HCT116 (cell line): ENCODE data around the gene TMEM200C. TPM values are rescaled to one million over a fixed set of nuclear protein-coding genes. Genes with fewer than 3 reads are reported as not detected.

Experiments
- ATAC-seq: fragments of 200-7000 bp; cut with Tn5 transposase; 2 replicates; pipeline ENCODE4 v1.9.1; 2020; ENCODE audit warnings: mild to moderate bottlenecking, moderate library complexity
- BruUV-seq: library from RNA; stranded (reverse); fragments of 400-500 nt; replicated peaks from 2 replicates; lab custom pipeline; 2021; lab: Mats Ljungman, UMichigan
- CTCF ChIA-PET: fragments of 300-600 bp; sonication (Branson Sonifier 250); formaldehyde crosslinking; loops from one replicate; lab custom pipeline; 2021; ENCODE audit warnings: antibody characterized with exemption; lab: Charles Lee
- POLR2A ChIA-PET: fragments of 300-600, 350-600 bp; sonication (Branson Sonifier 250); formaldehyde crosslinking; loops from one replicate; lab custom pipeline; 2021; ENCODE audit warnings: antibody characterized with exemption; lab: Charles Lee
- RAD21 ChIA-PET, 2 experiments: fragments of 300-600 bp; sonication (Branson Sonifier 250); formaldehyde crosslinking; loops; one replicate each; lab custom pipeline; 2023; ENCODE audit warnings: low total read pairs in 2 of 2; ENCODE audit not compliant: uncharacterized antibody in 2 of 2, unreplicated experiment in 2 of 2, low non-redundant PET in 1 of 2; lab: Charles Lee
- DNase-seq: peaks from one replicate; pipeline ENCODE4 v3.0.0-alpha.2; 2010; ENCODE audit warnings: low read depth, low spot score
- H2AFZ ChIP-seq: fragments of 200-600 bp; shearing (Covaris generic), sonication (generic); 2 replicates; pipeline ENCODE4 v1.6.1; 2017; ENCODE audit warnings: low read depth, mixed run types, mixed read lengths, antibody characterized with exemption, low read length; ENCODE audit not compliant: poor library complexity, severe bottlenecking
- H3K27ac ChIP-seq: 2 replicates; pipeline ENCODE4 v1.5.1; 2012; ENCODE audit warnings: low read depth, low read length
- H3K27me3 ChIP-seq: fragments of 200-600 bp; sonication (generic); 2 replicates; pipeline ENCODE4 v1.6.1; 2016; ENCODE audit warnings: mixed run types, low read length, mixed read lengths; ENCODE audit not compliant: insufficient read depth
- H3K36me3 ChIP-seq, 2 experiments: fragments of 200-500 bp in 1 of 2; fragments of 200-600 bp in 1 of 2; sonication (Bioruptor generic) in 1 of 2; sonication (generic) in 1 of 2; 2 replicates each; pipeline versions ENCODE4 v1.5.1 to v1.6.1; 2014 to 2016; ENCODE audit warnings: low read length in 2 of 2, inconsistent platforms in 1 of 2, mixed read lengths in 1 of 2, mixed run types in 1 of 2; ENCODE audit not compliant: insufficient read depth in 2 of 2, control insufficient read depth in 1 of 2
- H3K4me1 ChIP-seq, 2 experiments: fragments of 200-600 bp in 1 of 2; sonication (generic) in 1 of 2; 2 replicates each; pipeline versions ENCODE4 v1.5.1 to v1.6.1; 2012 to 2017; ENCODE audit warnings: low read length in 2 of 2, inconsistent platforms in 1 of 2, mild to moderate bottlenecking in 1 of 2, mixed read lengths in 1 of 2, mixed run types in 1 of 2, moderate library complexity in 1 of 2; ENCODE audit not compliant: insufficient read depth in 2 of 2, control insufficient read depth in 1 of 2
- H3K4me2 ChIP-seq: fragments of 200-600 bp; sonication (generic); 2 replicates; pipeline ENCODE4 v1.6.1; 2017; ENCODE audit warnings: mixed run types, low read length, mixed read lengths
- H3K4me3 ChIP-seq, 2 experiments: fragments of 200-600 bp in 1 of 2; sonication (generic) in 1 of 2; replicated peaks in 1 of 2; 2 replicates each; pipeline ENCODE4 v1.5.1; 2011 to 2016; ENCODE audit warnings: low read length in 2 of 2, control low read depth in 1 of 2, low read depth in 1 of 2, mild to moderate bottlenecking in 1 of 2, mixed read lengths in 1 of 2, mixed run types in 1 of 2
- H3K79me2 ChIP-seq: fragments of 200-600 bp; sonication (generic); 2 replicates; pipeline ENCODE4 v1.6.1; 2017; ENCODE audit warnings: mild to moderate bottlenecking, mixed run types, low read length, moderate library complexity, mixed read lengths; ENCODE audit not compliant: insufficient read depth
- H3K9ac ChIP-seq: fragments of 200-600 bp; sonication (generic); 2 replicates; pipeline ENCODE4 v1.6.1; 2016; ENCODE audit warnings: low read length, mixed read lengths
- H3K9me2 ChIP-seq: fragments of 200-600 bp; sonication (generic), shearing (Covaris generic); 2 replicates; pipeline ENCODE4 v1.6.1; 2017; ENCODE audit warnings: mixed run types, mild to moderate bottlenecking, moderate library complexity; ENCODE audit not compliant: insufficient read depth
- H3K9me3 ChIP-seq, 2 experiments: fragments of 200-500 bp in 1 of 2; fragments of 200-600 bp in 1 of 2; sonication (Bioruptor generic) in 1 of 2; sonication (generic) in 1 of 2; 2 replicates each; pipeline ENCODE4 v1.6.1; 2014 to 2017; ENCODE audit warnings: low read length in 2 of 2, mixed read lengths in 2 of 2, inconsistent platforms in 1 of 2, low read depth in 1 of 2, mild to moderate bottlenecking in 1 of 2, mixed run types in 1 of 2, moderate library complexity in 1 of 2; ENCODE audit not compliant: control insufficient read depth in 1 of 2, insufficient read depth in 1 of 2
- H4K20me1 ChIP-seq: fragments of 200-600 bp; sonication (generic), shearing (Covaris generic); 2 replicates; pipeline ENCODE4 v1.6.1; 2017; ENCODE audit warnings: mixed run types, mild to moderate bottlenecking, moderate library complexity; ENCODE audit not compliant: insufficient read depth
- ATF3 ChIP-seq: IDR thresholded peaks from 2 replicates; pipeline ENCODE4 v1.6.1; 2012
- CBX3 ChIP-seq: IDR thresholded peaks from 2 replicates; pipeline ENCODE4 v1.6.1; 2012; ENCODE audit warnings: low read depth
- CTCF ChIP-seq, 3 experiments: fragments of 200-600 bp in 1 of 3; sonication (generic) in 1 of 3; IDR thresholded peaks in 2 of 3; conservative IDR thresholded peaks in 1 of 3; 2 replicates each; pipeline ENCODE4 v1.5.1; 2012 to 2017; ENCODE audit warnings: low read depth in 2 of 3, low read length in 2 of 3, antibody characterized with exemption in 1 of 3, borderline replicate concordance in 1 of 3, control low read depth in 1 of 3, mild to moderate bottlenecking in 1 of 3, mixed read lengths in 1 of 3, mixed run types in 1 of 3, moderate library complexity in 1 of 3; ENCODE audit not compliant: insufficient read depth in 1 of 3
- EGR1 ChIP-seq: IDR thresholded peaks from 2 replicates; pipeline ENCODE4 v1.6.1; 2012; ENCODE audit warnings: low read depth
- ELF1 ChIP-seq: IDR thresholded peaks from 2 replicates; pipeline ENCODE4 v1.6.1; 2012; ENCODE audit warnings: low read depth, borderline replicate concordance
- EZH2 ChIP-seq: fragments of 200-600 bp; sonication (generic); IDR thresholded peaks from 2 replicates; pipeline ENCODE4 v1.6.1; 2017; ENCODE audit warnings: antibody characterized with exemption, mixed run types
- EZH2phosphoT487 ChIP-seq: fragments of 200-600 bp; IDR thresholded peaks from 2 replicates; pipeline ENCODE4 v1.6.1; 2018; ENCODE audit warnings: antibody characterized with exemption, borderline replicate concordance
- FOSL1 ChIP-seq: IDR thresholded peaks from 2 replicates; pipeline ENCODE4 v1.6.1; 2012; ENCODE audit warnings: low read depth
- JUND ChIP-seq: IDR thresholded peaks from 2 replicates; pipeline ENCODE4 v1.6.1; 2012
- MAX ChIP-seq: IDR thresholded peaks from 2 replicates; pipeline ENCODE4 v1.6.1; 2012
- POLR2A ChIP-seq: IDR thresholded peaks from 2 replicates; pipeline ENCODE4 v1.7.0; 2011; ENCODE audit warnings: borderline replicate concordance; ENCODE audit not compliant: insufficient read depth, insufficient read length; ENCODE audit errors: extremely low read depth
- POLR2AphosphoS5 ChIP-seq: IDR thresholded peaks from 2 replicates; pipeline ENCODE4 v1.6.1; 2011; ENCODE audit warnings: mild to moderate bottlenecking, low read depth, low read length, moderate library complexity
- RAD21 ChIP-seq: IDR thresholded peaks from 2 replicates; pipeline ENCODE4 v1.6.1; 2012; ENCODE audit warnings: low read depth, mild to moderate bottlenecking
- REST ChIP-seq: IDR thresholded peaks from 2 replicates; pipeline ENCODE4 v1.6.1; 2012; ENCODE audit warnings: low read depth
- SRF ChIP-seq: IDR thresholded peaks from 2 replicates; pipeline ENCODE4 v1.6.1; 2012; ENCODE audit warnings: low read depth
- TCF7L2 ChIP-seq: IDR thresholded peaks from 2 replicates; pipeline ENCODE4 v1.7.0; 2011; ENCODE audit warnings: borderline replicate concordance, inconsistent platforms; ENCODE audit not compliant: insufficient read depth, insufficient read length; ENCODE audit errors: extremely low read depth
- YY1 ChIP-seq: IDR thresholded peaks from 2 replicates; pipeline ENCODE4 v1.6.1; 2011; ENCODE audit warnings: low read length, low read depth, moderate library complexity, mild to moderate bottlenecking; ENCODE audit not compliant: insufficient replicate concordance; ENCODE audit errors: extremely low read depth
- ZBTB33 ChIP-seq: IDR thresholded peaks from 2 replicates; pipeline ENCODE4 v1.6.1; 2011; ENCODE audit warnings: mild to moderate bottlenecking, low read length, moderate library complexity; ENCODE audit not compliant: insufficient replicate concordance; ENCODE audit errors: extremely low read depth
- ZFX ChIP-seq: fragments of 450-650 bp; IDR thresholded peaks from 2 replicates; pipeline ENCODE4 v1.6.1; 2017
- ZNF274 ChIP-seq: fragments of 200-500 bp; sonication (Bioruptor generic); IDR thresholded peaks from 2 replicates; pipeline ENCODE4 v1.6.1; 2014; ENCODE audit warnings: mild to moderate bottlenecking, low read depth, low read length, inconsistent platforms
- intact Hi-C: fragments of 100-400 bp; cut with micrococcal nuclease; formaldehyde crosslinking; loops from 2 replicates; pipeline ENCODE4 v1.10.0; 2022
- total RNA-seq: library from RNA; stranded (reverse); gene quantifications from one replicate; pipeline ENCODE4 v1.2.1, GENCODE V29; 2021; ENCODE audit not compliant: unreplicated experiment

TMEM200C gene
- total RNA-seq, 1 experiment from 2014 or later, result not detected

- ChIA-PET RAD21 (no interaction called here), CTCF (no interaction called here), POLR2A (no interaction called here)
- intact Hi-C loops, result no loop called here
- Histone ChIP-seq H3K9me3 (peaks cover 5 to 45% of the 10 kb centered on the region in 2 experiments; a peak in 2 of 4 replicates), H3K4me1 (no peaks in the 10 kb centered on the region), H2AFZ (no peak overlapping the region), H3K4me3 (no peak overlapping the region), H3K27ac (no peak overlapping the region), H3K79me2 (no peaks in the 10 kb centered on the region), H3K9me2 (no peaks in the 10 kb centered on the region), H4K20me1 (no peaks in the 10 kb centered on the region), H3K36me3 (no peaks in the 10 kb centered on the region), H3K9ac (no peak overlapping the region), H3K27me3 (no peaks in the 10 kb centered on the region), H3K4me2 (no peak overlapping the region)
- BruUV-seq, result no TSS peak
- TF ChIP-seq FOSL1 (no peak), CTCF (IDR thresholded peaks at IDR 0.05 in 2 of 3, conservative IDR thresholded peaks at IDR 0.05 in 1 of 3; ENCODE audit: borderline replicate concordance in 1 of 3, insufficient read depth in 1 of 3, low read depth in 2 of 3, low read length in 2 of 3) (no peak), ELF1 (no peak), ZNF274 (no peak), RAD21 (no peak), POLR2A (no peak), ZFX (no peak), EGR1 (no peak), JUND (no peak), SRF (no peak), ZBTB33 (no peak), REST (no peak), EZH2 (no peak), MAX (no peak), TCF7L2 (no peak), YY1 (no peak), EZH2phosphoT487 (no peak), CBX3 (no peak), ATF3 (no peak), POLR2AphosphoS5 (no peak)
- no peak for DNase-seq
- ATAC-seq, result no peak
Observed at GRCh38 chr18:5840547-5840946, 54.8 kb downstream of the TMEM200C start.
